SU-DHL-6 (cell line): ENCODE data around the gene DOCK9.

Source experiments
- CTCF ChIP-seq: fragments of 200-600 bp; sonication (generic); IDR thresholded peaks from one replicate; pipeline ENCODE4 v1.5.1; 2017; ENCODE audit warnings: antibody characterized with exemption, mild to moderate bottlenecking, low read length, moderate library complexity; ENCODE audit not compliant: insufficient read depth, poor library complexity, severe bottlenecking
- EZH2phosphoT487 ChIP-seq: fragments of 200-600 bp; sonication (generic), shearing (Covaris generic); conservative IDR thresholded peaks from 2 replicates; pipeline ENCODE4 v1.6.1; 2018; ENCODE audit warnings: mild to moderate bottlenecking, antibody characterized with exemption, low read length, moderate library complexity, mixed read lengths

DNA sequence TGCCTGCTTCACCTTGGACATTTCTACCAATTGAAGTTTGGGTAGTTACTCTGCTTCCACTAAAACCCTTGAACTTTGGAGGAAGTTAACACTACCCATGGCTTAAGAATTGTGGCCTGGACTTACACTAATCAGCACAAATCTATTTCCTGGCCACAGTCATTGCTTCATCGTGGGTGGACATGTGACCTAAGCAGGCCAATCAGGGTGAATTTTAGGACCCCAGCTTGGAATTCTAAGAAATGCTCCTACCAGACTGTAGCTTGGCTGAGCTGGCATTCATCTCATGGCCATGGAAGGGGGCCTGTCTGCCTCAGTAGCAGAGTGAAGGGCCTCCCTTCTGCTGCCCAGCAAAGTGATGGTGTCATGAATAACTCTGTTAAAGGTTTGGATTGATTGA is 167.1 kb downstream of the DOCK9 start:
- no peak for TF ChIP-seq CTCF
- TF ChIP-seq EZH2phosphoT487: no peak
